Loucy (cell line): ENCODE measurements around the gene JARID2.

Experiments used
- H2AFZ ChIP-seq: fragments of 200-600 bp; sonication (generic); 2 replicates; pipeline ENCODE4 v1.6.0; 2016; ENCODE audit warnings: antibody characterized with exemption, mild to moderate bottlenecking, low read length, moderate library complexity
- H3F3A ChIP-seq: fragments of 200-600 bp; 2 replicates; pipeline ENCODE4 v1.6.0; 2016; ENCODE audit warnings: antibody characterized with exemption, low read depth, mild to moderate bottlenecking
- H3K27me3 ChIP-seq: fragments of 200-600 bp; sonication (generic); 2 replicates; pipeline ENCODE4 v1.6.1; 2014; ENCODE audit warnings: low read length, mild to moderate bottlenecking; ENCODE audit not compliant: insufficient read depth, poor library complexity, severe bottlenecking
- H3K36me3 ChIP-seq: fragments of 200-600 bp; sonication (generic); 2 replicates; pipeline ENCODE4 v1.6.1; 2016; ENCODE audit warnings: low read length; ENCODE audit not compliant: insufficient read depth
- H3K4me1 ChIP-seq: fragments of 200-600 bp; sonication (generic); 2 replicates; pipeline ENCODE4 v1.5.1; 2014; ENCODE audit warnings: low read length, mild to moderate bottlenecking; ENCODE audit not compliant: insufficient read depth, poor library complexity, severe bottlenecking
- H3K4me2 ChIP-seq: fragments of 200-600 bp; sonication (generic); 2 replicates; pipeline ENCODE4 v1.6.0; 2014; ENCODE audit warnings: antibody characterized with exemption, low read length, low read depth, mild to moderate bottlenecking; ENCODE audit not compliant: poor library complexity, severe bottlenecking
- H3K4me3 ChIP-seq: fragments of 200-600 bp; sonication (generic); 2 replicates; pipeline ENCODE4 v1.5.1; 2014; ENCODE audit warnings: low read length, mild to moderate bottlenecking, mixed read lengths; ENCODE audit not compliant: poor library complexity, severe bottlenecking
- H3K79me2 ChIP-seq: fragments of 200-600 bp; sonication (generic); 2 replicates; pipeline ENCODE4 v1.6.1; 2014; ENCODE audit warnings: low read length; ENCODE audit not compliant: insufficient read depth
- H3K9ac ChIP-seq: fragments of 200-600 bp; sonication (generic); 2 replicates; pipeline ENCODE4 v1.6.0; 2014; ENCODE audit warnings: mild to moderate bottlenecking, low read depth, low read length, moderate library complexity; ENCODE audit not compliant: poor library complexity, severe bottlenecking
- H3K9me2 ChIP-seq: fragments of 200-600 bp; sonication (generic); replicated peaks from 2 replicates; pipeline ENCODE4 v1.6.1; 2016; ENCODE audit warnings: low read depth, low read length, mixed read lengths
- H3K9me3 ChIP-seq: fragments of 200-600 bp; sonication (generic); 2 replicates; pipeline ENCODE4 v1.6.1; 2014; ENCODE audit warnings: mild to moderate bottlenecking, antibody characterized with exemption, low read length, low read depth; ENCODE audit not compliant: insufficient read depth
- H4K20me1 ChIP-seq: fragments of 200-600 bp; sonication (generic); 2 replicates; pipeline ENCODE4 v1.6.0; 2014; ENCODE audit warnings: antibody characterized with exemption, low read length, mild to moderate bottlenecking; ENCODE audit not compliant: insufficient read depth, poor library complexity, severe bottlenecking
- CTCF ChIP-seq: fragments of 200-600 bp; sonication (generic); conservative IDR thresholded peaks from 2 replicates; pipeline ENCODE4 v1.5.1; 2014; ENCODE audit warnings: mild to moderate bottlenecking, antibody characterized with exemption, low read length
- EZH2phosphoT487 ChIP-seq: fragments of 200-600 bp; IDR thresholded peaks from 2 replicates; pipeline ENCODE4 v1.6.1; 2018; ENCODE audit warnings: antibody characterized with exemption, mild to moderate bottlenecking, moderate library complexity, borderline replicate concordance

Gene JARID2

GRCh38 chr6:15255909-15256395 is 10.1 kb downstream of the JARID2 start:
- peak overlapping the region; percentile 81 for H3K4me3 ChIP-seq
- H3K36me3 ChIP-seq: peaks cover 31% of the 10 kb centered on the region
- H3K9me3 ChIP-seq: no peaks in the 10 kb centered on the region
- H4K20me1 ChIP-seq: peaks cover 97% of the 10 kb centered on the region
- no peak for TF ChIP-seq CTCF
- no peak for TF ChIP-seq EZH2phosphoT487
- peak overlapping the region; percentile 91 for H3K4me2 ChIP-seq
- no peaks in the 10 kb centered on the region for H3F3A ChIP-seq
- H3K4me1 ChIP-seq: peaks cover 84% of the 10 kb centered on the region
- peak overlapping the region; percentile 18 for H3K9ac ChIP-seq
- H3K79me2 ChIP-seq: peaks cover 100% of the 10 kb centered on the region
- no peaks in the 10 kb centered on the region for H3K9me2 ChIP-seq
- no peak overlapping the region for H2AFZ ChIP-seq
- H3K27me3 ChIP-seq: no peaks in the 10 kb centered on the region

GRCh38 chr6:15256538-15257271 is 10.8 kb downstream of the JARID2 start:
- Histone ChIP-seq H3K9ac (peak overlapping the region; percentile 18), H3K4me1 (peaks cover 81% of the 10 kb centered on the region), H3F3A (no peaks in the 10 kb centered on the region), H3K27me3 (no peaks in the 10 kb centered on the region), H3K9me3 (no peaks in the 10 kb centered on the region), H3K4me2 (peak overlapping the region; percentile 91), H3K4me3 (peak overlapping the region; percentile 81), H3K79me2 (peaks cover 100% of the 10 kb centered on the region), H2AFZ (no peak overlapping the region), H4K20me1 (peaks cover 98% of the 10 kb centered on the region), H3K36me3 (peaks cover 32% of the 10 kb centered on the region; the same call in 1 of the 2 replicates), H3K9me2 (no peaks in the 10 kb centered on the region)
- no peak for TF ChIP-seq EZH2phosphoT487

- no peaks in the 10 kb centered on the region for H3F3A ChIP-seq
- H3K9me2 ChIP-seq: no peaks in the 10 kb centered on the region
- H3K27me3 ChIP-seq: no peaks in the 10 kb centered on the region
- H3K4me2 ChIP-seq: peak overlapping the region; percentile 91
- TF ChIP-seq CTCF (no peak), EZH2phosphoT487 (no peak)
- peaks cover 32% of the 10 kb centered on the region; the same call in 1 of the 2 replicates for H3K36me3 ChIP-seq
- H3K9me3 ChIP-seq: no peaks in the 10 kb centered on the region
- no peak overlapping the region for H3K9ac ChIP-seq
- peaks cover 80% of the 10 kb centered on the region for H3K4me1 ChIP-seq
- no peak overlapping the region for H2AFZ ChIP-seq
- H3K79me2 ChIP-seq: peaks cover 100% of the 10 kb centered on the region
- H4K20me1 ChIP-seq: peaks cover 98% of the 10 kb centered on the region
- peak overlapping the region; percentile 81 for H3K4me3 ChIP-seq
These were observed 11.7 kb downstream of the JARID2 start for GRCh38 chr6:15257357-15258132.
